HEK293 (cell line): ENCODE results near the gene MS4A15.

Experiments used
- CTCF ChIA-PET: fragments of 350-600 bp; formaldehyde crosslinking; extraction: SDS; loops from one replicate; lab custom pipeline; 2021; ENCODE audit warnings: antibody characterized with exemption; lab: Yijun Ruan, JAX
- POLR2A ChIA-PET: fragments of 300-600 bp; formaldehyde crosslinking; extraction: SDS; loops from one replicate; lab custom pipeline; 2020; ENCODE audit warnings: antibody characterized with exemption, inconsistent platforms; lab: Yijun Ruan, JAX
- H3K27ac ChIP-seq: fragments of 200-500 bp; sonication (Bioruptor generic); 2 replicates; pipeline ENCODE4 v1.5.1; 2014; ENCODE audit warnings: low read depth, low read length, control low read depth, inconsistent platforms; ENCODE audit errors: extremely low read depth
- H3K36me3 ChIP-seq, 2 experiments: fragments of 200-500 bp in 1 of 2; sonication (Bioruptor generic) in 1 of 2; 1 replicate in 1 of 2; 2 replicates in 1 of 2; pipeline ENCODE4 v1.5.1; 2014 to 2017; ENCODE audit warnings: inconsistent platforms in 2 of 2, low read length in 2 of 2; ENCODE audit not compliant: control insufficient read depth in 2 of 2, insufficient read depth in 1 of 2
- H3K4me1 ChIP-seq: fragments of 200-500 bp; sonication (Bioruptor generic); 2 replicates; pipeline ENCODE4 v1.5.1; 2014; ENCODE audit warnings: mild to moderate bottlenecking, low read length, inconsistent platforms; ENCODE audit not compliant: control insufficient read depth, insufficient read depth
- H3K4me3 ChIP-seq: 2 replicates; pipeline ENCODE4 v1.5.1; 2011; ENCODE audit warnings: low read depth, mild to moderate bottlenecking, control low read depth, low read length, moderate library complexity
- H3K9me3 ChIP-seq: fragments of 200-500 bp; sonication (Bioruptor generic); 2 replicates; pipeline ENCODE4 v1.5.1; 2014; ENCODE audit warnings: low read depth, low read length, inconsistent platforms; ENCODE audit not compliant: control insufficient read depth, insufficient read depth
- BCL11A ChIP-seq: fragments of 450-650 bp; formaldehyde crosslinking; IDR thresholded peaks from 2 replicates; pipeline ENCODE4 v1.5.1; 2016; ENCODE audit warnings: low read depth, missing biosample characterization, missing genetic modification characterization
- KLF16 ChIP-seq: fragments of 450-650 bp; formaldehyde crosslinking; IDR thresholded peaks from 2 replicates; pipeline ENCODE4 v1.5.1; 2017; ENCODE audit warnings: missing biosample characterization, missing genetic modification characterization
- KLF9 ChIP-seq: fragments of 450-650 bp; formaldehyde crosslinking; IDR thresholded peaks from 2 replicates; pipeline ENCODE4 v1.5.1; 2016; ENCODE audit warnings: missing biosample characterization, missing genetic modification characterization, low read depth
- MZF1 ChIP-seq: fragments of 450-650 bp; formaldehyde crosslinking; IDR thresholded peaks from 2 replicates; pipeline ENCODE4 v1.5.1; 2017; ENCODE audit warnings: missing biosample characterization, missing genetic modification characterization, borderline replicate concordance
- PRDM1 ChIP-seq: fragments of 450-650 bp; formaldehyde crosslinking; IDR thresholded peaks from 2 replicates; pipeline ENCODE4; 2016; ENCODE audit warnings: missing biosample characterization, missing genetic modification characterization
- WT1 ChIP-seq: fragments of 450-650 bp; formaldehyde crosslinking; IDR thresholded peaks from 2 replicates; pipeline ENCODE4 v1.5.1; 2016; ENCODE audit warnings: missing biosample characterization, missing genetic modification characterization
- ZFP41 ChIP-seq: fragments of 450-650 bp; formaldehyde crosslinking; IDR thresholded peaks from 2 replicates; pipeline ENCODE4 v1.5.1; 2016; ENCODE audit warnings: missing biosample characterization, missing genetic modification characterization, borderline replicate concordance
- ZNF133 ChIP-seq: fragments of 450-650 bp; formaldehyde crosslinking; IDR thresholded peaks from 2 replicates; pipeline ENCODE4 v1.5.1; 2016; ENCODE audit warnings: missing biosample characterization, missing genetic modification characterization
- ZNF138 ChIP-seq: fragments of 450-650 bp; formaldehyde crosslinking; IDR thresholded peaks from 2 replicates; pipeline ENCODE4 v1.5.1; 2016; ENCODE audit warnings: missing biosample characterization, missing genetic modification characterization, borderline replicate concordance
- ZNF24 ChIP-seq: fragments of 450-650 bp; formaldehyde crosslinking; IDR thresholded peaks from 2 replicates; pipeline ENCODE4 v1.5.1; 2016; ENCODE audit warnings: missing biosample characterization, missing genetic modification characterization
- ZNF274 ChIP-seq, 2 experiments: fragments of 200-500 bp in 1 of 2; fragments of 450-650 bp in 1 of 2; sonication (Bioruptor generic) in 1 of 2; formaldehyde crosslinking in 1 of 2; IDR thresholded peaks; 2 replicates each; pipeline versions ENCODE4 v1.5.1 to v1.6.1; 2014 to 2016; ENCODE audit warnings: borderline replicate concordance in 1 of 2, inconsistent platforms in 1 of 2, low read length in 1 of 2, missing biosample characterization in 1 of 2, missing genetic modification characterization in 1 of 2
- ZNF398 ChIP-seq: fragments of 450-650 bp; formaldehyde crosslinking; IDR thresholded peaks from 2 replicates; pipeline ENCODE4 v1.5.1; 2017; ENCODE audit warnings: missing biosample characterization, missing genetic modification characterization
- ZNF423 ChIP-seq: fragments of 450-650 bp; formaldehyde crosslinking; IDR thresholded peaks from 2 replicates; pipeline ENCODE4 v1.5.1; 2016; ENCODE audit warnings: missing biosample characterization, missing genetic modification characterization
- ZNF518A ChIP-seq: fragments of 450-650 bp; formaldehyde crosslinking; conservative IDR thresholded peaks from 2 replicates; pipeline ENCODE4 v1.5.1; 2016; ENCODE audit warnings: low read depth, missing biosample characterization, missing genetic modification characterization
- ZNF530 ChIP-seq: fragments of 450-650 bp; formaldehyde crosslinking; IDR thresholded peaks from 2 replicates; pipeline ENCODE4 v1.5.1; 2016; ENCODE audit warnings: low read depth, missing biosample characterization, missing genetic modification characterization
- ZNF560 ChIP-seq: fragments of 450-650 bp; formaldehyde crosslinking; IDR thresholded peaks from 2 replicates; pipeline ENCODE4 v1.5.1; 2017; ENCODE audit warnings: missing biosample characterization, missing genetic modification characterization, borderline replicate concordance
- ZNF654 ChIP-seq: fragments of 450-650 bp; formaldehyde crosslinking; IDR thresholded peaks from 2 replicates; pipeline ENCODE4 v1.5.1; 2016; ENCODE audit warnings: low read depth, missing biosample characterization, missing genetic modification characterization
- ZXDB ChIP-seq: fragments of 450-650 bp; formaldehyde crosslinking; IDR thresholded peaks from 2 replicates; pipeline ENCODE4 v1.5.1; 2016; ENCODE audit warnings: missing biosample characterization, missing genetic modification characterization

Gene MS4A15

DNA sequence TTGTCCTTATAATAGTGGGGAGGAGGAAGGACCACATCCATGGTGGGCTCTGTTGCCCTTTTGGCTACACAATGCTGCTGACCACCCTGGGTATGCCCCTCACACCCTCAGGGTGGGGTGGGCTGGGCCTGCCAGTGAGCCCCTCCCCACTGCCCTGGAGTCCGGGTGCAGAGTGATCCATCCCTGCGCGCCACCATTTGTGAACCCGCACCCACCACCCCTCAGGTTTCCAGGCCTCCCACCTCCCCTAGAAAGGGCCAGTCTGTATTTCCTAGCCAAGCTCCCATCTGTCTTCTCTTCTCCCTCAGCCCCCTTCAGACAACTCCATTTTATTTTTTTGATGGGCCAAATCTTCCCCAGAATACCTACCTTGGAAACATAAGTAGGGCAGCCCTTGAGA, 53.5 kb downstream of the MS4A15 start (continued):
- TF ChIP-seq ZNF398 (no peak), ZNF138 (no peak), PRDM1 (tag by site-specific recombination) (no peak), ZNF530 (no peak), MZF1 (tag by site-specific recombination) (no peak), ZNF654 (tag by site-specific recombination) (no peak)

DNA sequence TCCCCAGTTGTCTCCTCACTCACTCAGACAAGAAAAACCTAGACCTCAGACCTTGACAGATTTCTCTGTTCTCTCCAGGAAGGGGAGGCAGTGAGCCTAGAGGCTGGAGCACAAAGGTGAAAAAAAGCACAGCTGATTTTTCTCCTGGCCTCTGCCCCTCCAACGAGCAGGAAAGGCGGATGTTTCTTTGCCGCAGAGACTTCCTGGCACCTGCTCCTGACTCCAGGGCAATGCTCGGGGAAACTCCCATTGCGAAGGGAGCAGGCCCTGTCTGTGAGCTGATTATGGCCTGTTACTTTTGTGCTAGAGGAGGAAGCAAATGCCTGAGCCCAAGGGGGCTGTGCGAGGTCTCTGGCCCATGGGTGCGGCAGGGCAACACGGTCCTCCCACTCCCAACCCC, 53.9 kb downstream of the MS4A15 start:
- POLR2A ChIA-PET, result no interaction called here

GRCh38 chr11:60813324-60813723, 56.7 kb downstream of the MS4A15 start:
- Histone ChIP-seq H3K36me3 (no peaks in the 10 kb centered on the region), H3K9me3 (no peaks in the 10 kb centered on the region; the same call in 1 of the 2 replicates), H3K4me1 (no peaks in the 10 kb centered on the region), H3K27ac (no peak overlapping the region), H3K4me3 (no peak overlapping the region)
- CTCF ChIA-PET, result interaction anchor here (0.5 to 0.8 kb wide), 2 partner anchors 18 to 255 kb away, joined by 3 to 5 read pairs; no protein-coding TSS in a partner anchor
- POLR2A ChIA-PET, result no interaction called here
- no peak for TF ChIP-seq ZNF518A (tag by site-specific recombination)
- TF ChIP-seq KLF9 (tag by site-specific recombination), result no peak
- TF ChIP-seq ZNF560 (tag by site-specific recombination), result no peak
- TF ChIP-seq WT1, result no peak
- no peak for TF ChIP-seq ZNF133 (tag by site-specific recombination)
- no peak for TF ChIP-seq ZNF24
- no peak for TF ChIP-seq ZNF423 (tag by site-specific recombination)
- TF ChIP-seq ZXDB, result no peak

More for the DNA sequence above, 53.9 kb downstream of the MS4A15 start:
- no peaks in the 10 kb centered on the region for H3K4me1 ChIP-seq
- no peak overlapping the region for H3K4me3 ChIP-seq
- no peaks in the 10 kb centered on the region for H3K36me3 ChIP-seq
- no peaks in the 10 kb centered on the region for H3K9me3 ChIP-seq
- TF ChIP-seq KLF16 (no peak), ZNF24 (no peak), ZFP41 (tag by site-specific recombination) (no peak), BCL11A (tag by site-specific recombination) (no peak), ZNF518A (tag by site-specific recombination) (no peak), ZNF274 (IDR thresholded peaks at IDR 0.05; ENCODE audit: low read length) (no peak), ZNF274 (tag by site-specific recombination; IDR thresholded peaks at IDR 0.05; ENCODE audit: borderline replicate concordance) (no peak)
- CTCF ChIA-PET, result interaction anchor here (0.7 kb wide), 1 partner anchor 31 kb away, joined by 3 read pairs; no protein-coding TSS in a partner anchor
- H3K27ac ChIP-seq, result no peak overlapping the region
